K562 (cell line): ENCODE measurements around the gene CHORDC1. TPM values are rescaled to one million over a fixed set of nuclear protein-coding genes. Genes with fewer than 3 reads are reported as not detected.

Source experiments
- ATF7 ChIP-seq: fragments of 450-650 bp; IDR thresholded peaks from 2 replicates; pipeline ENCODE4 v1.7.1; 2014; ENCODE audit warnings: mild to moderate bottlenecking, moderate library complexity
- CBX1 ChIP-seq: sonication (generic); IDR thresholded peaks from 2 replicates; pipeline ENCODE4 v1.6.1; 2016; ENCODE audit warnings: antibody characterized with exemption, low read depth, mild to moderate bottlenecking
- CCNT2 ChIP-seq: IDR thresholded peaks from 2 replicates; pipeline ENCODE4 v1.6.1; 2011; ENCODE audit warnings: borderline replicate concordance, low read depth, mild to moderate bottlenecking, moderate library complexity, mixed read lengths, low read length; ENCODE audit not compliant: insufficient read length; ENCODE audit errors: extremely low read depth
- CSDE1 ChIP-seq, 2 experiments: fragments of 450-650 bp; IDR thresholded peaks; 2 replicates each; pipeline ENCODE4 v1.6.1; 2016; ENCODE audit warnings: mild to moderate bottlenecking in 1 of 2
- EZH2 ChIP-seq: IDR thresholded peaks from 2 replicates; pipeline ENCODE4 v1.6.1; 2012; ENCODE audit warnings: low read depth, mild to moderate bottlenecking, inconsistent platforms, low read length, borderline replicate concordance
- HDAC1 ChIP-seq, 2 experiments: fragments of 450-650 bp; IDR thresholded peaks; 2 replicates each; pipeline ENCODE4 v1.6.1; 2016 to 2017; ENCODE audit warnings: inconsistent platforms in 1 of 2, mild to moderate bottlenecking in 1 of 2, moderate library complexity in 1 of 2
- NCOR1 ChIP-seq: fragments of 450-650 bp; IDR thresholded peaks from 2 replicates; pipeline ENCODE4 v1.6.1; 2016; ENCODE audit warnings: mild to moderate bottlenecking, moderate library complexity
- POLR2AphosphoS5 ChIP-seq: IDR thresholded peaks from 2 replicates; pipeline ENCODE4 v1.6.1; 2011; ENCODE audit warnings: mild to moderate bottlenecking, low read depth, low read length, moderate library complexity; ENCODE audit not compliant: control insufficient read depth, insufficient read depth
- POLR2B ChIP-seq: fragments of 450-650 bp; IDR thresholded peaks from 2 replicates; pipeline ENCODE4 v1.6.1; 2018; ENCODE audit warnings: low read depth; ENCODE audit not compliant: partially characterized antibody
- RBFOX2 ChIP-seq: fragments of 200-400 bp; formaldehyde crosslinking; IDR thresholded peaks from 2 replicates; pipeline ENCODE4 v1.6.1; 2017; ENCODE audit warnings: low read depth, mild to moderate bottlenecking, low read length, moderate library complexity
- SLC30A9 ChIP-seq: fragments of 250-450 bp; sonication (Bioruptor Pico); IDR thresholded peaks from 2 replicates; pipeline ENCODE4 v1.8.0; 2022; ENCODE audit warnings: mild to moderate bottlenecking, moderate library complexity
- SP2 ChIP-seq: IDR thresholded peaks from 2 replicates; pipeline ENCODE4 v1.6.1; 2011; ENCODE audit warnings: mild to moderate bottlenecking, low read depth, low read length, moderate library complexity; ENCODE audit not compliant: poor library complexity, severe bottlenecking; ENCODE audit errors: extremely low read depth
- TAF9B ChIP-seq: fragments of 450-650 bp; IDR thresholded peaks from 2 replicates; pipeline ENCODE4 v1.6.1; 2018; ENCODE audit warnings: mild to moderate bottlenecking; ENCODE audit not compliant: partially characterized antibody
- TBP ChIP-seq: optimal IDR thresholded peaks from 2 replicates; pipeline ENCODE3; 2011; ENCODE audit warnings: low read depth, low read length, improper control_type of control experiment
- ZBED1 ChIP-seq: IDR thresholded peaks from 2 replicates; pipeline ENCODE4 v1.6.1; 2014
- ZNF212 ChIP-seq: fragments of 450-650 bp; formaldehyde crosslinking; IDR thresholded peaks from 2 replicates; pipeline ENCODE4 v1.4.0; 2020; ENCODE audit warnings: mild to moderate bottlenecking
- ZNF347 ChIP-seq: fragments of 450-650 bp; formaldehyde crosslinking; IDR thresholded peaks from 2 replicates; pipeline ENCODE4 v1.4.0; 2020; ENCODE audit warnings: low read depth, mild to moderate bottlenecking, moderate library complexity
- ZZZ3 ChIP-seq: fragments of 450-650 bp; IDR thresholded peaks from 2 replicates; pipeline ENCODE4 v1.6.1; 2016; ENCODE audit warnings: antibody characterized with exemption, mild to moderate bottlenecking, moderate library complexity
- polyA plus RNA-seq, 8 experiments: library from polyadenylated mRNA; depleted of rRNA in 4 of 8; stranded (reverse) in 5 of 8; unstranded in 3 of 8; fragments of >200 nt; fragmentation: Nextera tagmentation in 2 of 8; fragmentation: Illumina TruSeq in 1 of 8; extraction: Ambion mirVana in 2 of 8; extraction: Trizol in 1 of 8; gene quantifications; 2 replicates each; pipeline versions ENCODE4 v1.2.1 to v1.2.3, GENCODE V29; 2011 to 2014; ENCODE audit warnings: inconsistent platforms in 1 of 8, missing spikeins in 1 of 8
- total RNA-seq, 7 experiments: library from RNA; depleted of rRNA in 6 of 7; stranded (reverse); fragments of >200 nt in 6 of 7; fragmentation: Illumina TruSeq in 2 of 7; extraction: Trizol in 2 of 7; gene quantifications; 2 replicates each; pipeline versions ENCODE4 v1.2.1 to v1.2.3, GENCODE V29; 2011 to 2021; ENCODE audit warnings: low replicate concordance in 1 of 7
- TF ChIP-seq, protein P1 (sequence below): sonication (generic); formaldehyde crosslinking; IDR thresholded peaks from 2 replicates; pipeline ENCODE4 v1.8.1; 2023; ENCODE audit warnings: mild to moderate bottlenecking, missing genetic modification reagents
- TF ChIP-seq, protein P2 (sequence below): fragments of 250-450 bp; sonication (Bioruptor Pico); IDR thresholded peaks from 2 replicates; pipeline ENCODE4 v1.4.0; 2020; ENCODE audit warnings: borderline replicate concordance
- TF ChIP-seq, protein P3 (sequence below), 2 experiments: IDR thresholded peaks; 2 replicates each; pipeline ENCODE4 v1.6.1; 2011; ENCODE audit warnings: borderline replicate concordance in 1 of 2, control low read depth in 1 of 2, low read depth in 1 of 2, low read length in 1 of 2, mild to moderate bottlenecking in 1 of 2, mixed read lengths in 1 of 2, moderate library complexity in 1 of 2; ENCODE audit not compliant: insufficient read depth in 1 of 2, insufficient read length in 1 of 2, poor library complexity in 1 of 2, severe bottlenecking in 1 of 2; ENCODE audit errors: extremely low read depth in 1 of 2

CHORDC1 gene
- total and polyA plus RNA-seq, 9 of the 15 experiments (the other 6 are each of a cell fraction or from before 2014, with no cell fraction given) = 68.7 to 148 (median 112) TPM

DNA sequence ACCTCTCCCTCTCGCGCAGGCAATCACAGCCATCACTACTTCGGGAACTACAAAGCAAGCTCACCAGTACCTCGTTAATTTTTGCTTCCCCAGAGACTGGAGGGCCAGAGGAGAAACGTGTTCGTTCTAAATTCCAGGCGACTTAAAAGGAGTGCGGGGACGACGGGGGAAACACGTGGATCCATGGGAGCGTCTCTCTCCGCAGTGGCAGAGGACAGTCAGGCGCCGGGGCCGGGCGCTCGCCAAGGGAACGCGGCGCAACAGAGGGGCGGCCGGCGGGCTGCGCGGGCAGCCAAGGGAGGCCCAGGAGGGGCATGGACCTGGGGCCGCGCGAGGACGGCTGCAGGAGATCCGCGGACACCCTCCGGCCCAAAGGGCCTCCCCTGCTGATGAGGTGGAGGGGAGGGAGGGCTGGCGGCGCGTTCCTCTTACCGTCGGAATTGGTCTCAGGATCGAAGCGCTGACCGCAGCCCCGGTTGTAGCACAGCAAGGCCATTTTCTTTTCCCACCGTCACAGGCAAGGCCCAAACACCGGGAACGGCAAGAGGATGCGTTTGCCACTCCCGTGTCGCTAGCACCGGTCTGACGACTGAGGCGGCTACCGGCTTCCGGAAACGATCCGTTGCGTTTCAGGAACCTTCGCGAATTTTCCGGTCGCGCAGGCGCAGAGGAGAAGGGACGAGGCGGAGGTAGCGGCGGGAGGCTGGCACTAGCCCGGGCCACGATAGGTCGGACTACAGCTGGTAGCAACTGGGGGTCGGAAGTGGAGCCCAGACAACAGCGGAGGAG, at the start of gene CHORDC1 (continued):
- TF ChIP-seq TAF9B (peak; percentile 46), POLR2AphosphoS5 (peak; percentile 68), ZNF212 (no peak), ZNF347 (CRISPR knock-in tag) (no peak), SP2 (no peak), SLC30A9 (CRISPR knock-in tag) (no peak), CSDE1 (IDR thresholded peaks at IDR 0.05) (no peak), CBX1 (peak; percentile 24; the same call in 1 of the 2 replicates), CCNT2 (peak; percentile 58), RBFOX2 (peak; percentile 95), ATF7 (0 out of 2 replicates have a peak, but pooled peaks have one; percentile 32), ZBED1 (0 out of 2 replicates have a peak, but pooled peaks have one; percentile 19), NCOR1 (no peak), ZZZ3 (no peak), EZH2 (no peak), TBP (peak; percentile 66), POLR2B (peak; percentile 87), HDAC1 (IDR thresholded peaks at IDR 0.05) (peak in 1 of 2 experiments; percentile 47; a peak in 1 of 4 replicates)
- TF ChIP-seq, protein P1, sequence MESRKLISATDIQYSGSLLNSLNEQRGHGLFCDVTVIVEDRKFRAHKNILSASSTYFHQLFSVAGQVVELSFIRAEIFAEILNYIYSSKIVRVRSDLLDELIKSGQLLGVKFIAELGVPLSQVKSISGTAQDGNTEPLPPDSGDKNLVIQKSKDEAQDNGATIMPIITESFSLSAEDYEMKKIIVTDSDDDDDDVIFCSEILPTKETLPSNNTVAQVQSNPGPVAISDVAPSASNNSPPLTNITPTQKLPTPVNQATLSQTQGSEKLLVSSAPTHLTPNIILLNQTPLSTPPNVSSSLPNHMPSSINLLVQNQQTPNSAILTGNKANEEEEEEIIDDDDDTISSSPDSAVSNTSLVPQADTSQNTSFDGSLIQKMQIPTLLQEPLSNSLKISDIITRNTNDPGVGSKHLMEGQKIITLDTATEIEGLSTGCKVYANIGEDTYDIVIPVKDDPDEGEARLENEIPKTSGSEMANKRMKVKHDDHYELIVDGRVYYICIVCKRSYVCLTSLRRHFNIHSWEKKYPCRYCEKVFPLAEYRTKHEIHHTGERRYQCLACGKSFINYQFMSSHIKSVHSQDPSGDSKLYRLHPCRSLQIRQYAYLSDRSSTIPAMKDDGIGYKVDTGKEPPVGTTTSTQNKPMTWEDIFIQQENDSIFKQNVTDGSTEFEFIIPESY (CRISPR knock-in tag) = 0 out of 2 replicates have a peak, but pooled peaks have one; percentile 13
- TF ChIP-seq, protein P2, sequence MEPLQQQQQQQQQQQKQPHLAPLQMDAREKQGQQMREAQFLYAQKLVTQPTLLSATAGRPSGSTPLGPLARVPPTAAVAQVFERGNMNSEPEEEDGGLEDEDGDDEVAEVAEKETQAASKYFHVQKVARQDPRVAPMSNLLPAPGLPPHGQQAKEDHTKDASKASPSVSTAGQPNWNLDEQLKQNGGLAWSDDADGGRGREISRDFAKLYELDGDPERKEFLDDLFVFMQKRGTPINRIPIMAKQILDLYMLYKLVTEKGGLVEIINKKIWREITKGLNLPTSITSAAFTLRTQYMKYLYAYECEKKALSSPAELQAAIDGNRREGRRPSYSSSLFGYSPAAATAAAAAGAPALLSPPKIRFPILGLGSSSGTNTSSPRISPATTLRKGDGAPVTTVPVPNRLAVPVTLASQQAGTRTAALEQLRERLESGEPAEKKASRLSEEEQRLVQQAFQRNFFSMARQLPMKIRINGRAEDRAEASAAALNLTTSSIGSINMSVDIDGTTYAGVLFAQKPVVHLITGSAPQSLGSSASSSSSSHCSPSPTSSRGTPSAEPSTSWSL (CRISPR knock-in tag) = no peak
- TF ChIP-seq, protein P3, sequence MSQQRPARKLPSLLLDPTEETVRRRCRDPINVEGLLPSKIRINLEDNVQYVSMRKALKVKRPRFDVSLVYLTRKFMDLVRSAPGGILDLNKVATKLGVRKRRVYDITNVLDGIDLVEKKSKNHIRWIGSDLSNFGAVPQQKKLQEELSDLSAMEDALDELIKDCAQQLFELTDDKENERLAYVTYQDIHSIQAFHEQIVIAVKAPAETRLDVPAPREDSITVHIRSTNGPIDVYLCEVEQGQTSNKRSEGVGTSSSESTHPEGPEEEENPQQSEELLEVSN (IDR thresholded peaks at IDR 0.05; ENCODE audit: borderline replicate concordance in 1 of 2, extremely low read depth in 1 of 2, insufficient read depth in 1 of 2, insufficient read length in 1 of 2, low read depth in 1 of 2, low read length in 1 of 2, poor library complexity in 1 of 2, severe bottlenecking in 1 of 2) = peak in 1 of 2 experiments; percentile 16
